ENCODE results near the gene PNPLA8.
"Not testable (repeated sequence)": the region's sequence is repeated elsewhere in the genome, so short reads cannot be mapped to it uniquely, and the experiment has no call there.

PNPLA8 gene

DNA sequence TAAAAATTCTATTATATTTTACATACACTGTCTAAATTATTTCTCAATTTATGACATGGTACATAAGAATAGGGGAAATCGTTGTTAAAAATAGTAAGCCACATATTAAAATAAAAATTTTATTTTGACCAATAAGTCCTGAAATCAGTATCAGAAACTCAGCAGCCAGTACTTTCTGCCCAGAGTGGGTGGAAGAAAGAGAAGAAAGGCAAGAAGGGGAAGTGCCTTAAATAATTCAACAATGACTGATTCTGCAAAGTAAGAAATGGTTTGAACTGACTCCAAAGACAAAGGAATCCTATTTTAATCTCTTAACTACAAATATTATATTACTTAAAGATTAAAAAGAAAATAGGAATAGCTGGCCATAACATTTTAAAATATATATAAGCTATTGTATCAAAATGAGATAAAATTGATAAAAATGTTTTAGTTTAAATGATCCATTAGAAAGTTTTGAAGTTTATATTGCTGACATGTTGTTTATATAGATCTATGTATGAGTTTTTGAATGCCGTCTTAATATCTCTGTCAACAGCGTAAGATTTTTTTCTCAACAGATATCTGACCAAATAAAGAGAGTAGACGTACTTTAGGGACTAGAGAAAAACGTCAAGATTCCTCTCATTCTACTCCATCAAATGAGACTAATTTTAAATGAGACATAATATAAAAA is 39.5 kb downstream of the PNPLA8 start:
- no peak overlapping the region for H3K4me3 ChIP-seq
- H3K27ac ChIP-seq = no peak overlapping the region

DNA sequence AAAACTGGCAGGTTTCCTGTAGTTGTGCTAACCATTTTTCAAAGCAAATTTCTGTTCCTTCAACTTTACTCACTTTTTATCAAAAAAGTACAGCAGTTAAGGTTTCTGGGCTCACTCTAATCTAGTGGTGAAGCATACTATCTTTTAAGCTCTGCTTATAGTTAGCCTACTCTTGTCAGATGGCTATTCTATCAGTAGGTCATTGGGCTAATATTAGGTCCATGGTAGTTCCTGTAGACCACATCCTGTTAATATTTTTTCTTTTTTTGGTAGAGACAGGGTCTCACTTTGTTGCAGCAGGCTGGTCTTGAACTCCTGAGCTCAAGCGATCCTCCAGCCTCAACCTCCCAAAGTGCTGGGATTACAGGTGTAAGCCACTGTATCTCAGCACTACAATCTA is 41.8 kb downstream of the PNPLA8 start:
- H3K27ac ChIP-seq = no peak overlapping the region
- H3K4me3 ChIP-seq = no peak overlapping the region

DNA sequence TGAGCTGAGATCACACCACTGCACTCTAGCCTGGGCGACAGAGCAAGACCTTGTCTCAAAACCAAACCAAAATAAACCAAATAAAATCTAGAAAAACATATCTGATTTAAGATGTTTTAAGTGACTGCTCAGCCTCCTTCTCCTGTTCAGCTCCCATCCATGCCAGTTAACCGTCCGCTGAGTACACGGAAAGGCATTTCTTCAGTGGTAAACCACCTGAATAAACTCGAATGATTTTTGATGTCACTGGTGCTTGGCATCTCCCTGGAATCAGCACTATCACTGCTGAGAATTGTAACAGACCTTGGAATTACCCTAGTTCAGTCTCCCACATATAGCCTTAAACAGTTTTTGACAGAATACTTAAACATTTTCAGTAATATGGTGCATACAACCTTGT is 45.6 kb downstream of the PNPLA8 start:
- H3K4me3 ChIP-seq = no peak overlapping the region
- no peak overlapping the region for H3K27ac ChIP-seq

DNA sequence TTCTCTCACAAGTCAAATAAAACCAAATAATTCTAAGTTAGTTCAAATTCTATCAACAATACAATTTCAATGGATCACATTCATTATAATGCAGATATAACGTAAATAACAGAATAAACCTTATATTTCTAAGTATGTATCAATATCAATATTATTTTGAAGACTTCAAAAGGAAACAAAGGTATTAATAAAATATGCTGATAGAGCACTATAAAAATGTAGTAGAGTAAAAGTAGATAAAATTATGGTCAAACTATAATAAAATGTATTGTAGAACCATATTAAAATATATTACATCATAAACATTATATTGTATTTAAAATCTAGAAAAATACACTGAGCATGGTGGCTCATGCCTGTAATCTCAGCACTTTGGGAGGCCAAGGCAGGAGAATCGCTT is 46.2 kb downstream of the PNPLA8 start:
- no peak overlapping the region for H3K4me3 ChIP-seq
- H3K27ac ChIP-seq = no peak overlapping the region

DNA sequence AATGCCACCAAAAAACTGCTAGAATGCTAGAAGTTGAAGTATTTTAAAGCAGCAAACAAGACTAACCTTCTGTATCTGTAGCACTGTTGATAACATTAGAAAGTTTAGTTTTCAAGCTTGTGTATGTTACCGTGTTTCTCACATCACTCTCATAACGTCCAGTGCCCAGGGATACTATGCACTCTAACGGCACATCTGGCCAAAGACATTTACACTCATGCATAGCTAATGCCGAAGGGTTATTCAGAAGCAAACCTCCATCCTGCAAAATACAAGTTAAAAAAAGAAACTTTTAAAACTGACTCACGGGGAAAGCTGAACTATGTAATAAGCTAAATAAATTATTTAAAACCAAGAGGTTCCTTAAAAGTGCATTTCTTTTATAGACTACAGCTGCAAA is 46.8 kb downstream of the PNPLA8 start:
- Histone ChIP-seq H3K27ac (no peak overlapping the region), H3K4me3 (no peak overlapping the region)

DNA sequence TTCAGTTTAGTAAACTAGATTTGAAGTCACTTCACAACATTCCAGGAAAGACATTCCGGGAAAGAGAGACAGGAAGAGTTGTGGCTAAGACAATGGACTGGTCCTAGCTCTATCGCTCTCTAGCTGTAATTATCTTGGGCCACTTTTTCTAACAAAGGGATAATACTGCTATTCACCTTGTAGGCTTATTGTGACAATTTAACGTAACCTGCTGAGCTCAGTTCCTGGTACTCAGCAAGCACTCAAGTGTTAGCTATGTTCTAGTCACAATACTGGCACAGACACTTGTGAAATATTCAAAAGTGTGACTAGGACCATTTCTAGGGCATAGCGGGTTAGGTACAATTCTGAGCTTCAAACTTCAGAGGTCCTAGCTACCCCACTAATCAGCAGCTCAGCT is 57.7 kb downstream of the PNPLA8 start:
- no peak overlapping the region for H3K4me3 ChIP-seq
- no peak overlapping the region for H3K27ac ChIP-seq

DNA sequence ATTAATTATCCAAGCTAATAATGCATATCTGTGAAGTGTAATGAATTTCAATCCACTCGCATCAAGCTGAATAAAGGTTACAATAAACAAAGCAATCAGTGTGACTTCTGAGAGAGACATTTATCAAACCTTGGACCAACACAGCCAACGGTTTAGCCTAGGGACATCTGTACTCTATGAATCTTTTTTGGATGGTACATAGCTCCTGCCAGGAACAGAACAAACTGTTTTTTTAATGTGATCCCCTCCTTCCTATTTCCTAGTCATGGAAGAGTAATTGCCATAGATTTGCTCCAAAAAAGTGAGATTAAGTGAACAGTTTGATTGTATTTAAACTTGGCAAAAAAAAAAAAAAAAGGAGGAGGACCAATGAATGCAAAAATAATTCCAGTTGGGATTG is 58.5 kb downstream of the PNPLA8 start:
- Histone ChIP-seq H3K4me3 (no peak overlapping the region), H3K27ac (no peak overlapping the region)

DNA sequence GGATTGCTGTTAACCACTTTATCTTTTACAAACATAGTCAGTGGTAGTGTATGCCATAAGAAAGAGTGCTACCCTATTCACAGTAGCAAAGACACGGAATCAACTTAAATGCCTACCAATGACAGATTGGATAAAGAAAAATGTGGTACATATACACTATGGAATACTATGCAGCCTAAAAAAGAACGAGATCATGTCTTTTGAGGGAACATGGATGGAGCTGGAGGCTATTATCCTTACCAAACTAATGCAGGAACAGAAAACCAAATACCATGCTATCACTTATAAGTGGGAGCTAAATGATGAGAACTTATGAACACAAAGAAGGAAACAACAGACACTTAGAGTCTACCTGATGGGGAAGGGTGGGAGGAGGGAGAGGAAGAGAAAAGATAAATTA is 59.6 kb downstream of the PNPLA8 start:
- H3K4me3 ChIP-seq, H3K27ac ChIP-seq: not testable (repeated sequence)

DNA sequence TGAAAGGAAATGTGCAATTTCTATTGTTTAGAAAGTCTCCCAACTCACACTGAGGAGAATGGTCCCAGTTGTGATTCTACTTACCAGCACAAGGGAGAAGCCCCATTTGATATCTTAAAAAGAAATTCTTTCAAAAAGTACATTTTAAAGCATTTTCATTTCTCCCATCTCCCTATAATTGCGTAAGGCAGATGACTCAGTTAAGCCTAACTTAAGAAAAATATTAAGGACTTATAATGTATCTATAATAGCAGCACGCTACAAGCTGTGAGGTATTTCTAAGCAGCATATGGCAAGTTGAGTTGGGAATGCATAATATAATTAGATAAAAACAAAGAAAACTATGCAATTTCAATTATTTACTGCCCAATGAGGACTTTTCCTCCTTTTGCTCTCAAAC is 61.2 kb downstream of the PNPLA8 start:
- no peak overlapping the region for H3K27ac ChIP-seq
- no peak overlapping the region for H3K4me3 ChIP-seq

DNA sequence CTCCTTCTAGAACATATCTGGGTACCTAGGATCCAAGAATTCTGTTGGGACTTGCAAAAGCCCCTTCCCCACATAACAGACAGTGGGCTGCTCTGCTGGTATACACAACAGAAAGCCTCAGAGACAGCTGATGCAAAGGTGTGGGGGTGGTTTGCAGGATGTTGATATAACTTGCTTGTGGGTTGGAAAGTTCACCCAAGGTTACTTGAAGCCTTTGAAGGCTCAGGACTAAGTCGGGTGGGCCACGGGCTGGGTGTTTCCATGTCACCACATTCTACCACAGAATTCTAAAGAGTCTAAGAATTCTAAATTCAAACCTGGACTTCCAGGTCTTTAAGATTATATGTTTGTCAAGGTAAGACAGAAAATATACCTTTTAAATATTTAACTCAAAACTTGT is 62.3 kb downstream of the PNPLA8 start:
- Histone ChIP-seq H3K4me3 (no peak overlapping the region), H3K27ac (no peak overlapping the region)

DNA sequence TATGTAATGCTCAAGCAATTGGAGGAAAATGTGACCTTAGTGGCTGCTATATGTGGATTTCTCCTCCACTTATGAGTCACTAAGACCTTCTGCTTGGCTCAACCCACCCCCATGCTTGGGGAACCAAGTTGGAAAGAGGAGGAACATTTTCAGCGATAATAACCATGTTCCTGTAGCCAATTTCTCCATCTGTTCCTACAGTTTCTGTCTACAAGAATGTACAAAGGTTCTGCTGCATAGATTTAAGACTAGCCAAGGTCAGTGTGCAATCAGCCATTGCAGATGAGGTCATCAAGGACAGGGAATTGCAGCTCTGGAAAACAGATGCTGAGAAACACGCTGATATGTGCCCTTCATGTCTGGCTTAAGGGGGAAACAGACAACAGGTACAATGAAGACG is 64.1 kb downstream of the PNPLA8 start:
- Histone ChIP-seq H3K4me3 (no peak overlapping the region), H3K27ac (no peak overlapping the region)

DNA sequence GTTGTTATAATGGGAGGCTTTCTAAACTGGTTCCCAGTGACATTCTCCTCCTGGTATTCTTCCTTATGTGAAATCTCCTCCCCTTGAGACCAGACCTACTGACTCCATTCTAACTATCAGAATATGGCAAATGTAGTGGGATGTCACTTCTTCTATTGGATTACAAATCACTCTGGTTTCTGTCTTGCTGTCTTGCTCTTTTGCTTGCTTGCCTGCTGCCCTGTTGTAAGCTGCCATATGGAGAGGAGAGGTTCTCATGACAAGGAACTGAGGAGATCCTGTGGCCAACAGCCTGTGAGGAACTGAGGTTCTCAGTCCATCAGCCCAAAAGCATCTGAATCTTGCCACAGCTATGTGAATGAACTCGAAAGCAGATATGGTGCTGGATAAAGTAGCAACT is 65.0 kb downstream of the PNPLA8 start:
- Histone ChIP-seq H3K27ac (no peak overlapping the region), H3K4me3 (no peak overlapping the region)

DNA sequence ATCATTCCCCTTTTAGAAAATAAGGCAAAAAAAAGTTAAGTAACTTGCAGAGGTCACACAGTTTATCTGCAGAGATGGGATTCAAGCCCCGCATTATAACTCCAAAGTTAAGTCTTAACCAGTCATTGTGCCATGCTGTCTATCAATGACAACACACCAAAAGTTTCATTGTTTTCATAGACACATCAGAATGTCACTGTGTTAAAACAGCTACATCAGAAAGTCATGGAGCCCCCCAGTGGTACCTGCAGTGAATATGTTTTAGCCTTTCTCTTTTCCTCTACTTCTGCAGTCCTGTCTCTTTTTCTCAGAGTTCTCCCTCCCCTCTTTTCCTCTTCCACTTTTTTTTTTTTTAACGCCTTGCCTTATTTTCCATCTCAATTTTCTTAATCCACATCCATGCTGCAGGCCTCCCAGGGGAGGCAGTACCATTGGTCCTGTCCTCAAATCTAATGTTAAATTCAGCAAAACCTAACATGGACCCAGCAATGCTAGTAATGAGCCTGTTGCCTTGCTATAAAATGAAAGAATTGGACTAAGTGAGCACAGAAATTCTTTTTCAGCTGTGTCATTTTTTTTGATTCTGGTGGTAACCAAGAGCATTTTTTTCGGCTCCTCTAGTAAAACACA is 65.9 kb downstream of the PNPLA8 start:
- H3K27ac ChIP-seq = no peak overlapping the region

DNA sequence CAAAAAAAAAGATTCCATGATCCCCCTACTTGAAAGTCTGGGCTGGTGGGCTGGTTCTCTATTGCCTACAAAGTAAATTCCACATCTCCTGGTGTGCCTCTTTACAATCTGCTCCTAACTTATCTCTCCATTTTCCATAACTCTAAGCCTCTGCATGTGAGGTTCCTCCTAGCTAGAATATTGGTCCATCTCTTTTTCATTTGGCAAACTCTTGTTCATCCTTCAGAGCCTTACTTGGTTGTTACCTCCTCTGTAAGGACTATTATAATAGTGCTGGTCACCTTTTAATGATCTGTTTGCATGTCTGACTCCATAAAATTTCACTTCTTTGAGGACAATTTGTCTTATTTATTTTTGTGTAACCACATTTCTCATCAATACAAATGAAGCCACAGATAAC is 68.1 kb downstream of the PNPLA8 start:
- no peak overlapping the region for H3K27ac ChIP-seq
- no peak overlapping the region for H3K4me3 ChIP-seq

More for the DNA sequence above, 65.9 kb downstream of the PNPLA8 start:
- H3K4me3 ChIP-seq = no peak overlapping the region

DNA sequence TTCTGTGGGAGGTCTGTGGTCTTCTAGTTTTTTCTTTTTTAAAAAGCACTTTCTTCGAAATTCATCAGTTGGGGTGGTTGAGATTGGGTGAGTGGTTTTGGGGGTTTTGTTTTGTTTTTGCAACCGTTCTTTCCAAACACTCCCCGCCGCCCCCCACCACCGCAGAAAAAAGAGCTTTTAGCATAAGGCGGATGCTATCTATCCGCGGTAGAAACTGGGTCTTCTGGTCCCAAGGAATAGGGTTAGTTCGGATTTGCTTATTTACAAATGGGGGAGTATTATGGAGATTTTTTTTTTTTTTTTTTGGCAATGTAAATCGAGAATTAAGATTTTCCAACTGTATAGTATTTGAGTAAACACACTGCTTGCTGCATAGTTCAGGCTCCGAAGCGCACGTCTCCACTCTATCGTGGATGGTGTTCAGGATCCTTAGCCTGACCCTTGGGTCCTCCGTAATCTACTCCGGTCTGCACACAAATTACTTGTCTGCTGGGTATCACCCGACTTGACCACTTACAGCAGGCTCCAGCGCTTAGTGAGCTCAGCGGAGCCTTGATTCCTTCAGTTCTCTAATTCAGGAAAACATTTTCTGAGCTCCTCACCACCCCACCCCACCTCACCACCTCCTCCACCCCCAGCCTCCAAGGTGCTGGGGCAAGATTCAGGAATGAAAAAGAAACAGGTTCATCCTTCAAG is 68.9 kb downstream of the PNPLA8 start:
- Histone ChIP-seq H3K27ac (no peak overlapping the region), H3K4me3 (peak overlapping the region in 5 of 7 experiments; percentile 33 to 52 (median 36))

DNA sequence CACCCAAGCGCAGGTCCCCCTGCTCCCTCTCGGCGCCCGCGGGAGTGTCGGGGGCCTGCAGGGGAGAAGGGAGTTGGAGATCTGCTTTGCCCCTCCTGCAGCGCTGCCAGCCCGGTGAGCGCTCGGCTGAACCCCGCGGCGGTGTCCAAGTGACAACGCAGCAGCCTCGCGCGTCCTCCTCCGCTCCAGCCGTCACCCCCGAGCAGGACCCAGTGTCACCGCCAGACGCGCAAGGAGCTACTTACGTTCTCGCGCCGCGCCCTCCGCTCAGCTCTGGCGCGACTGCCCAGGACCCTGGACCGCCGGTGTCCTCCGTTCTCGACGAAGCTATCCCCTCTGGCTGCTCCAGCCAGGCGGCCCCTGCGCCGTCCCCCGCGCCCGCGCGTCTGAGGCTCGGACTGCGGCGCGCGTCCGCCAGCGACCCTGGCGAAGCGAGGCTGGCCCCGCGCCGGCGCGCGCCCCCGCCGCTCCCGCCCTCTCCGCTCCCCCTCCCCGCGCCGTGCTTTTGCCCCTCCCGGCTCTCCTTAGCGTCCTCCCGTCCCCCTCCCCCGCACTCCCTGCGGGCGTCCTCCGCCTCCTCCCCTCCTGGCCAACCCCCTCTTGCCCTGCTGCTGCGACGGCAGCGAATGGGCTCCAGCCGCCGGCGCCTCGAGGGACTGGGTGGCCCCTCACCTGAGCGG is 69.8 kb downstream of the PNPLA8 start, which contains the start of gene NRCAM:
Gene NRCAM, minus strand, starts transcription at position 439 of the 680 bp plus-strand sequence. CDS start 216,372 bp downstream, outside the sequence.
- Histone ChIP-seq H3K4me3 (peak within 1 kb of the TSS; percentile 33 to 52 (median 38)), H3K27ac (peak within 1 kb of the TSS in 1 of 21 experiments; percentile 2)

DNA sequence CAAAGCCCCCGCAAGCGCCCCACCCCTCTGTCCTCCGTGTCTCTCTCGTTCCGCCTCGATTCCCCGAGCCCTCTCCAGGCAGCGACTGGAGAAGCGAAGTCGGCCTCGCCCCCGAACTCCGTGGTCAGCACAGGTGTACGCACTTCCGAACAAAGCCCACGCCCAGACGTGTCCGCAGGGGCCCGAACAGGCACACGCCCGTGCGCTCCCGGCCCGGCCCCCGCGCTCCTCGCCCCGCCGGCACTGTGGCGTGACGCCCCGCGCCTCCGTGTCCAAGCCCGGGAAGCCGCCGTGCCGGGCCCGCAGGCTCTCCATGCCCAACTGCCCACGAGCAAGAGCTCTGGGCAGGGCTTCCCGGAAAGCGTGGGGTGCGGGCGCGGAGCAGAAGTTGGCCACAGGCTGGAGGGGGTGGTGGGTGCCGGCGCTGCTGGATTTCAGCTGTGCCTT is 70.4 kb downstream of the PNPLA8 start:
- peak overlapping the region in 1 of 21 experiments; percentile 2 for H3K27ac ChIP-seq
- peak overlapping the region; percentile 33 to 52 (median 38) for H3K4me3 ChIP-seq

DNA sequence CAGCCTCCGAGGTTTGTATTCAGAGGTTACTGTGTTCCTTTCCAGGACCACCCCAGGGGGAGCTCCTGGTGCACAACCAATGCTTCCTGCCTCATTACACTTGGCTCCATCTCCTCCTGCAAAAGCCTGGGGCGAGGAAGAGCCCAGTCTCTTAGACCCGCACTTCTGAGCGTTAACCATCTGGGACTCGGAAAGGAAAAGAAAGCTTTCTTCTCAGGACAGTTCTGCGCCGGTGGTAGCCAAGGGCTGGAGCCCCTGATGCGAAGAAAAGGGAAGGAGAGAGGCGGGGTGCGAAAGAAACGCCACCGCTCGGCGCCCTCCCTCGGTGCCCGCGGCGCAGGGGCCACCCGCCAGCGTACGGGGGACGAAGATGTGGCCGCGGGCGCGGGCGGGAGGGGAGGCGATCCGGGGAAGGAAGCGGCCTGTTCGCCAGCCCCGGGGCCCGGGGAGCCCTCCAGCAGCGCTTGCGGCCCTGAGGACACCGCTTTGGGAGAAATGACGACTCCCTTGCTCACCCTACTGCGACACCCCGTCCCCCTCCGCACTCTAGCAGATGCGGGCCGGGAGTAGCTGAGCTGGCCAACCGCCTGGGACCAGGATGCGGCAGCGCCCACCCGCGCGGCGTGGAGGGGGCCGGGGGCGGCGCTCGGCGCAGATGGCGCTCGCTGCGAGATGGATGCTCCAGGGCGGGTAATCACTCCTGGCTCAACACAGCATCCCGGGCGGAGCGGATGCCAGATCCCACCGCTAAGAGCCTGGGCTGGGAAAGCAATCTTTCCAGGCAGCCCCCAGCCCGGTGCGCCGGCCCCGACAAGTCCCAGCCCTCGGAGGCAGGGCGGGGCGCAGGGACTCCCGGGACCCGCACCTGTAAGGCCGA is 71.0 kb downstream of the PNPLA8 start:
- H3K4me3 ChIP-seq = peak overlapping the region; percentile 33 to 52 (median 38)
- no peak overlapping the region for H3K27ac ChIP-seq

DNA sequence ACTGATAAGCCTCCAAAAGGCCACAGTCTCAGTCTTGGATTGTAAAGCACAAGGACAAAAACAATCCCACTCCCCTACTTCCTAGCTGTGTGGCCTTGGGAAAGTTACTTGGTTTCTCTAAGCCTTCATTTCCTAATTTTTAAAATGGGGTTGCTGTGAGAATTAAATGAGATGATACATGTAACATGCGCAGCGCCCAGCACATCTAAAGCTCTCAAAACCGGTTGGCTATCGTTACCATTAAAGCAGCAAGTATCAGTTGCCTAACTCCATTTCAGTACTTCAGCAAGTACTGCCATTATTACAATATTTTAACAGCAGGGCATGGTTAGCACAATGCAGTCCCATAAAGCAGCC is 71.6 kb downstream of the PNPLA8 start:
- Histone ChIP-seq H3K27ac (no peak overlapping the region), H3K4me3 (peak overlapping the region in 6 of 7 experiments; percentile 33 to 52 (median 42))
